ENCODE results near the gene SON.
"Not testable (repeated sequence)": the region's sequence is repeated elsewhere in the genome, so short reads cannot be mapped to it uniquely, and the experiment has no call there.

The SON gene

DNA sequence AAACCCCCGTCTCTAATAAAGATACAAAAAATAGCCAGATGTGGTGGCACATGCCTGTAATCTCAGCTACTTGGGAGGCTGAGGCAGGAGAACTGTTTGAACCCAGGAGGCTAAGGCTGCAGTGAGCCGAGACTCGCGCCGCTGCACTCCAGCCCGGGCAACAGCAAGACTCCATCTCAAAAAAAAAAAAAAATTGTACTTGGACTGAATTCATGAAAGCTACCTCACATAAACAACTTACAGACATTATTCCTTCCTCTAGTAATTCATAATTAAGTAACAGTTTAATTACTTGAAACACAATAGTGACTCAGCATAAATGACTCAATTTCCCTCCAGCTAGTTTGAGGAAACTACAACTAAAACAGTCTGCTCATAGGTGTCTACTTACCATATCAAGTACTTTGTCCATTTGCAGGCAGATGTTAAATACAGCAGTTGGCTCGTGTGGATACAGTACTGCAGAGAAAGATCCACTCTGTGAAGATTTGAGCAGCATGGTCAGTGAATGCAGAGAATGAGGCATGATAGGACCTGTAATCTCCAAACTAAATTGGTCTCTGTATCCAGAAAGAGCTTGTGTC lies 36.2 kb downstream of the SON start:
- DNase-seq = no peak

DNA sequence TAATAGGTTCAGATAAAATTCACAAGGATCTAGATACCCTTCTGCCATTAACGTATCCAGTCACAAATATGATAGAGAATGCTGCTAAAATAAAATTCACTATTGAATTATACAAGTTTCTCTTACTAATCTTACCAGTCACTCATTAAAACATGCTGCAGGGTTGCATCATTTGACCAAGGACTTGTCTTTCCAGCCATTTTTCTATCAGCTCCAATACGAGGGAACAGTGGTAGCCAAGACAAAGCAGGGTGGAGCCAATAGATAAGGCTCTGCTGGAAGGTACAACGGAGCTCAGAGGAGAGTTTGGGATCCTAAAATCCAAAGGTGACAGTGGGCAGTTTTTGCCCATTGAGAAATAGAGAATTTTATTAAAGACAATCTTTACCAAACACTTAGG lies 41.6 kb downstream of the SON start:
- no peak for DNase-seq

DNA sequence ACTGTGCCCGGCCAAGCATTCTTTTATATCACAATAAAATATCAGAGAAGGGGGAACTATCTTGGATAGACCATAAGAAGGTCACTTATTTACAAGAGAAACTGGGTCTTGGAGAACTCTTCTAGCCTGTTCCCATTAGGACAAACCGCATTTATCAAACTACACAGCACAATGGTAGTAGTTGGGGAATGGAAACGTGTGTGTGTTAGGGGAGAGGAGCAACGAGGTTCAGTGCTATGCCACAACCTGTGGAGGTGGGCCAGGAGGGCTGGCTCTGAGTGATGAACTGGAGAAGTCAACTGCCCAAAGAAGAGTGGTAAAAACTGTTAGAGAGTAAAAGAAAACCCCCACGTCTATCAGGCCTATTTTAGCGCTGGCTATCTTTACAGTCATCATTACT lies 44.1 kb downstream of the SON start:
- DNase-seq = no peak

DNA sequence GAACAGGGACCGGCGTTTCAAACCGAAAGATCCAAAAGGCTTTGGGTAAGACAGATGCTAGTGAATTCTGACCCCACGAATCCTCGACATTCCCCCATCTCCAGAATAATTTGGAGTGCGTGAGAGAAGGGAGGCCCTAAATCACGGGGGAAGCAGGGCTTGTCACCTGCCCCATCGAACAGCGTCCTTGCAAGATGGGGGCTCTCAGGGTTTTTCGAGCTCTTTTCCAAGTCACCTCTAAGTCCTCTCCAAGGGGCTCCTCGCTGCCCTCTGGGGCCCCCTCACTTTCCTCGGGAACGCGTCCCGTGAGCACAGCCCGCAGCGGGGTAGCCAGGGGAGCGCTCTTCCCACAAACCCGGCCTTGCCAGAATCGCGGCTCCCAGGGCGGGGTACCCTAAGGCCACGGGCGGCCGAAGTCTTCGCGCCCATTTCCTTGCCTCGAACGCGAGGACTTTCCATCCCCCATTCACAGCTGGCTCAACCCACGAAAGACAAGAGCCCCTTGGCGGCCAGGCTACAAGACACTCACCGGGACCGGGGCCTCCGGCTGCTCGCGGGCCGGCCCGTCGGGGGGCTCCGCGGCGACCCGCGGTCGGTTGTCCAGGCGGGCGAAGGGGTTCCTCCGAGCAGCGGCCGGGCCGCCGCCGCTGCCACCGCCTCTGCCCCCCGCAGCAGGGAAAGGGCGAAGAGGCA lies 45.1 kb downstream of the SON start:
- DNase-seq = peak; percentile 77

DNA sequence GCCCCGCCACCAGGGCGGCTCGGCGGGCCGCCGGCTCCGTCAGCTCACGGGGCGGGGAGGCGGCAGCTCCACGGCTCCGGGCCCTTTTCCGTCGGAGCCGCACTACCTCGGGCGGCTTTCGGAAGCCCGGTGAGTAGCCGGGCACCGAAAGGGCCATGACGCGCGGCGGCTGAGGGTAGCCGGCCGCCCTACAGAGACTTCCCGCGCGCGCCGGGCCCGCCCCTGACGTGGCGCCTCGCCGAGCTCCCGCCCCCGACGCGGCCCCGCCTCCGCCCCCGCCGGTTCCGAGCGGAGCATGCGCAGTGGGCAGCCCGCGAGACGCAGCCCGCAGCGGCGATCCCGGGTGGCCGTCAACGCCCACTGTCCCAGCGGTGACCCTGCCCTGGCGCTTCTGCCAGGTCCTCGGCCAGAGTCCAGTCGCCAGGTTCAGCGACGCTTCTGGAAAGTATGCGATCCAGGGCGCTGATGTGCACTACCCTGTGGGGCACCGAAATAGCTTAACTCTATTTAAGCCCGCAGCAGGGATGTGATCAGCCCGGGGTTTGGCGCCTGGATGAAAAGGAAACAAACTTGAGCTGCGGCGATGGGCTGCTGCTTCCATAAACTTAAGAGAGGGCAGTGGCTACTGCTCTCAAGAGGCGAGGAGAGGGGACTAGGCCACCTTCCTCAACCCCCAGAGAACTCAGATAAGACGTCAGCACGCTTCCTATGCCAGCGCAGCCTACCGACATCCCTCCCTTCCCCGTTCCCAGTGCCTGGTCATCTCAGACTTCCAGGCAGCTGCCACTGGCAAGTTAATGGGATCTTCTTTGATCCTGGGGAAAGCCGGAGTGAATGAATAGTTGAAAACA lies 45.9 kb downstream of the SON start, which contains the start of gene DONSON:
DONSON (minus strand) TSS at position 200 of the 851 bp plus-strand sequence; CDS start at position 157, 43 bp downstream.
- peak; percentile 95 for DNase-seq

DNA sequence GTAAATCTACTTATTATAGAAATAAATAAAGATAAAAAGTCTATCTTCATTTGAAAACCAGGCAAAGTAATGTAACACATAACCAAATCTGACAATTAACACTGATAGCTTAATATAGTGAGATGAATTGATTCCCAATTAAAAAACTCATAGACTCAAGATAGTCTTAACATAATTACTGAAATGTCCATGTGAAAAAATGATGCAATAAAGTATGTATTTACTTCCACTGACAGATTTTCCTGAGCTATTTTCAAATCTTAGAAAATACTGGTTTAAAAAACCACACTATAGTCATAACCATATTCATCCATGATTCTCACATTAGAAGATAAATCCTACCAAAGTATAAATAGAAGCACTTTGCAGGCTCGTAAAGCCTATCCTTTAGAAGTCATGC lies 55.2 kb downstream of the SON start:
- no peak for DNase-seq

DNA sequence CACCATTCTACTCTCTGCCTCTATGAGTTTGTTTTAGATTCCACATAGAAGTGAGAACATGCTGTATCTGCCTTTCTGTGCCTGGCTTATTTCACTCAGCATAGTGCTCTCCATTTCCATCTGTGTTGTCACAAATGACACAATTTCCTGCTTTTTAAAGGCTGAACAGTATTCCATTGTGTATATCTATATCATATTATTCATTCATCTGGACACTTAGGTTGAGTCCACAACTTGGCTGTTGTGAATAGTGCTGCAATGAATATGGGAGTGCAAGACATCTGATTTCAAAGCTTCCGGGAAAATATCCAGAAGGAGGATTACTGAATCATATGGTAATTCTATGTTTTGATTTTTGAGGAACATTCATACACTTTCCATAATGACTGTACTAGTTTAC lies 65.7 kb downstream of the SON start:
- no peak for DNase-seq

DNA sequence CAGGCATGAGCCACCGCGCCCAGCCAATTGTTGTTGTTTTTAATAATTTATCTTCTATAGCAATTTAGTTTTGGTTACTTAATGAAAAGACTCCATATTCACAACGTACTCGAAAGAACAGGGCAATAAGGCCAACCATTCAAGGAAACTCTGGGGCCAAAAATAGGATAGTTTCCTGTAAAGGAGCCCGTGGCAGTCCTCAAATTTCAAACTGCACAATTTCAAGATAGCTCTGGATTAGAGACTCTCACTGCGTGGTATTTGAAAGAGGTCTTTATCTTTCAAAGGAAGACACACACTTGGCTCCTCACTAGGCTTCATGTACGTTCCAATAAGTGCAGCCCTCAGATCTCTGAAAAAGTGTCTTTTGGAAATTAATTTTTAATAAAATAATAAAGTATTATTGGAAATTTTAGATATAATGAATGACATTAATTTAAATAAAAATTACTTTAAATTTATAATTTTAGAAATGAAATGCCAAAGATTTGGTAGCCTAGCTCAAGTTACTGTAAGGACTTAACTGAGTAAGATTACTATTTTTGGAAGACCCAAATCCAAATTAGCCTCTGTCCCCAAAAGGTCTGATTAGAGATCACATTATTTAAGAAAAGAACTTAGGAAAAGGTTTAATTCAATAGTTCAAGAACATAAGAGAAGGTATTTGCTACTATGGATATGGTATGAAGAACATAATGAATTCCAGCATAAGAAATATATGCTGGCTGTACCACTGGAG lies 68.3 kb downstream of the SON start:
- no peak for DNase-seq

DNA sequence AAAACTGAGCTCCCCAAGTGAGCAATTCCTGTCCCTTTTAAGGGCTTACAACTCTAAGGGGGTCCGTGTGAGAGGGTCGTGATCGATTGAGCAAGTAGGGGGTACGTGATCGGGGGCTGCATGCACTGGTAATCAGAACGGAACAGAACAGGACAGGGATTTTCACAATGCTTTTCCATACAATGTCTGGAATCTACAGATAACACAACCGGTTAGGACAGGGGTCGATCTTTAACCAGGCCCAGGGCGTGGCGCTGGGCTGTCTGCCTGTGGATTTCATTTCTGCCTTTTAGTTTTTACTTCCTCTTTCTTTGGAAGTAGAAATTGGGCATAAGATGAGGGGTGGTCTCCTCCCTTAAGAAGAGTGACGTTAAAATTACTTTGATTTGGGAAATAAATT lies 74.7 kb downstream of the SON start:
- DNase-seq = not testable (repeated sequence)

DNA sequence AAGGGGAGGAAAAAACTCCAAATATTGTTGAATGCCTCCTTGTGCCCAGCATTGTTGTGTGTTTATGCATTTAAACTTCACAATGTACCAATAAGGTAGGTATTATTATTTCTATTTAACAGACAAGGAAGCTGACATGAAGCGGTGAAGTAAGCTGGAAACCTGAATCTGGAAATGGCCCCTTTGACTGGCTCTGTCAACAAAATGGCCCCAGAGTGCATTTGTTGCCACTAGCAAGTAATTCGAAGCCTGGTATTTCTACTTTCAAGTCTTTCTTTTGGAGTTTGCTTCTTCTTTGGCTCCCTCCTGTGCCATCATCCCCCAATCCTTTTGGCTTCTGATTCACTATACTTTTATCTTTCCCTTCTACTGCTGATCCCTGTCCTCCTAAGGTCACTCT lies 75.6 kb downstream of the SON start:
- DNase-seq = no peak

DNA sequence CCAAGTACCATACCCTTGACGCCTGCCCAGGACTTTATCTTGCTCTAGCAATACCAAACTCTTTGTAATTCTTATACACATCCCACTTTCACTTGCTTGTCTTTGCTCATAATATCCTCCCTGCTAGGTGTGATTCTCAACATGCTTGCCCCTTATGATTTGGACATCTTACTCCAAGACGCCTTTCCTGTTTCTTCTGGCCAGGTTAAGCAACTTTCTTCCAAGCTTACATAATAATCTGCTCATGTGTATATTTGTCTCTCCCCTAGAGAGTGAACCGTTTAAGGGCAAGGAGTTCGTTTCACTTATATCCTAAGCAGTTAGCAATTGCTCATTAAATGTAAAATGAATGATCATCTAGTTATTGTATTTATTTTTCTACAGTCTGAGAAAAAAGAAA lies 76.9 kb downstream of the SON start:
- no peak for DNase-seq

DNA sequence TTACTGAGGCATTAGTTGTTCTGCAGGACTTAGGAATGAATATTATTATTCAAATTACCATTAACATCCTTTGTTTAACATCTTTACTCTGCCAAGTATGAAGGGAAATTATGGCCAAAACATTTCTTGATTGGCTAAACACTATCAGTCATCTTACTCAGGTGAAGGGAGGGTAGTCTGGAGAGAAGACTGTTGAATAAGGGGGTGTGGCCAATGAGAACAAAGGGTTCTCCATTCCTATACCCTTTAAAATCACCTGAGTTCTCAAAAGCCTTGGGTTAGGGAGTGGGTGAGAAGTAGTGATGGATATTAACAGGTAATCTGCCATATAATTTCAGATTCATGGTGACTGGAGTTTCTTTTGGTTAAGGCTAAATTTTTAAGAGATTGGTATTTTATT lies 79.4 kb downstream of the SON start:
- DNase-seq = no peak

DNA sequence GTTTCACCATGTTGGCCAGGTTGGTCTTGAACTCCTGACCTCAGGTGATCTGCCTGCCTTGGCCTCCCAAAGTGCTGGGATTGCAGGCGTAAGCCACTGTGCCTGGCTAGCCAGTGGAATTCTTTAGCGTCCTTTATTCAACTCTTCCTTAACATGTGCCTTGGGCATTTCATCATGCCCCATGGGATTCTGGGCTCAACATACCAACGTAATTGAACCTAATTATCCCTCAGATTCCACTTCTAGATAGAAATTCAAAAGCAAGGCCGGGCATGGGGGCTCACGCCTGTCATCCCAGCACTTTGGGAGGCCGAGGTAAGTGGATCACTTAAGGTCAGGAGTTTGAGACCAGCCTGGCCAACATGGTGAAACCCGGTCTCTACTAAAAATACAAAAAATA lies 83.3 kb downstream of the SON start:
- DNase-seq = not testable (repeated sequence)

Measured in right forelimb (tissue), 1 donor.